ENCODE measurements around the gene CNGB1.
"Not testable (repeated sequence)": the region's sequence is repeated elsewhere in the genome, so short reads cannot be mapped to it uniquely, and the experiment has no call there.

Gene CNGB1

DNA sequence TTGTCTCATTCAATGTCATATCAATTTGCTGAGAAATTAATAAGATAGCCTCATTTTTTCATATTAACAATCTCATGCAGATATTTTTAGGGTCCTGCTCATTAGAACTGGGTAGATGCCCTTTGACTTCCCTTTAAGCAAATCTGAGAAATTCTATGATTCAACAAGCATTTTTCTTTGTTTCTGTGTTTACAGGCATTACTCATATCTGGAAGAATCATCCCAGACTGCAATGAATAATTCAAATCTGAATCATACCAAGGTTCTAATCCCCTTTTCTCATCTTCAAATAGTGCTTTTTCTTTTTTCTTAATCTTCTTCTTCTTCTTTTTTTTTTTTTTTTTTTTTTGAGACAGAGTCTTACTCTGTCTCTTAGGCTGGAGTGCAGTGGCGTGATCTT, 99.5 kb downstream of the CNGB1 start:
- Histone ChIP-seq H3K27ac (ENCODE audit: low read length) (no peak overlapping the region), H3K27me3 (ENCODE audit: control insufficient read depth, insufficient read depth, low read length) (no peaks in the 10 kb centered on the region), H3K9me3 (ENCODE audit: control insufficient read depth, low read depth, low read length) (no peaks in the 10 kb centered on the region), H3K4me1 (ENCODE audit: control insufficient read depth, low read depth, low read length) (peaks cover 17% of the 10 kb centered on the region), H3K9ac (ENCODE audit: low read length) (no peak overlapping the region), H3K4me3 (ENCODE audit: low read length) (no peak overlapping the region), H3K36me3 (ENCODE audit: control insufficient read depth, low read depth, low read length) (no peaks in the 10 kb centered on the region)

DNA sequence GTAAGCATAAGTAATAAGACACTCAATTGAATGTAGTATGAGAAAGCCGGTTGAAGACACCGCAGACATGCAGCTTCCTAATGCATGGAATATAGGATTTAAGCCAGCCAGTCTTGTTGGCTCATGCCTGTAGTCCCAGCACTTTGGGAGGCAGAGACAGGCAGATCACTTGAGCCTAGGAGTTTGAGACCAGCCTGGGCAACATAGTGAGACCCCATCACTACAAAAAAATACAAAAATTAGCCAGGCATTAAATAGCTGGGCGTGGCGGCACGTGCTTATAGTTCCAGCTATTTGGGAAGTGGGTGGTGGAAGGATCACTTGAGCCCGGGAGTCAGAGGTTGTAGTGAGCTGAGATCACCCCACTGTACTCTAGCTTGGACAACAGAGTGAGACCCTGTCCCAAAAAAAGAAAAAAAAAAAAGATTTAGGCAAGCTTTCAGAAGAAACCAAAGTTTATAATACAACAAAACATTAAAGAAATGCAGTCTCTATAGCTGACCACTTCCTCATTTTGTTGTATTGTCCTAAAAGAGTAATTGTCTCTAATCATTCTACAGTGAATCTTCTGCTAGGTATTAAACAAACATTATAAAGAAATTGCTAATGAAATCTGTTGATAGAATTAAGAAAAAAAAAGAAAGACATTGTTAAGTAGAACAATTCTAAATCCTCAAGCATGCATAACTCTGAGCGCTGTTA, 100.0 kb downstream of the CNGB1 start:
- no peak overlapping the region for H3K9ac ChIP-seq (ENCODE audit: low read length)
- H3K27ac ChIP-seq (ENCODE audit: low read length) = no peak overlapping the region
- H3K4me1 ChIP-seq (ENCODE audit: control insufficient read depth, low read depth, low read length) = peaks cover 19% of the 10 kb centered on the region
- no peaks in the 10 kb centered on the region for H3K9me3 ChIP-seq (ENCODE audit: control insufficient read depth, low read depth, low read length)
- no peaks in the 10 kb centered on the region for H3K27me3 ChIP-seq (ENCODE audit: control insufficient read depth, insufficient read depth, low read length)
- no peaks in the 10 kb centered on the region for H3K36me3 ChIP-seq (ENCODE audit: control insufficient read depth, low read depth, low read length)
- no peak overlapping the region for H3K4me3 ChIP-seq (ENCODE audit: low read length)

DNA sequence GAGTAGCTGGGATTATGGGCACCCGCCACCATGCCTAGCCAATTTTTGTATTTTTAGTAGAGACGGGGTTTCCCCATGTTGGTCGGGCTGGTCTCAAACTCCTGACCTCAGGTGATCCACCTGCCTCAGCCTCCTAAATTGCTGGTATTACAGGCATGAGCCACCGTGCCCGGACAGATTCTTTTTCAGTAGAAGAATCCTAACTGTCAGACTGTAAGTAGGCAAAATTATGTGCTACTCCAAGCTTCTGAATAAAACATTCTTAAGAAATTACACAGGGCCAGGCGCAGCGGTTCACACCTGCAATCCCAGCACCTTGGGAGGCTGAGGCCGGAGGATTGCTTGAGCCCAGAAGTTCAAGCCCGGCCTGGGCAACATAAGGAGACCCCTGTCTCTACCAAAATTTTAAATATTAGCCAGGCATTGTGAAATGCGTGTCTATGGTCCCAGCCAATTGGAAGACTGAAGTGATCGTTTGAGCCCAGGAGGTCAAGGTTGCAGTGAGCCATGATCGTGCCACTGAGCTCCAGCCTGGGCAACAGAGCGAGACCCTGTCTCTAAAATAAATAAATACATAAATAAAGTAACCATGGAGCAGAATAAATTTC, 101.9 kb downstream of the CNGB1 start:
- Histone ChIP-seq H3K9me3 (ENCODE audit: control insufficient read depth, low read depth, low read length) (no peaks in the 10 kb centered on the region), H3K4me3 (ENCODE audit: low read length) (no peak overlapping the region), H3K27ac (ENCODE audit: low read length) (no peak overlapping the region), H3K36me3 (ENCODE audit: control insufficient read depth, low read depth, low read length) (no peaks in the 10 kb centered on the region), H3K9ac (ENCODE audit: low read length) (no peak overlapping the region), H3K27me3 (ENCODE audit: control insufficient read depth, insufficient read depth, low read length) (no peaks in the 10 kb centered on the region), H3K4me1 (ENCODE audit: control insufficient read depth, low read depth, low read length) (peaks cover 20% of the 10 kb centered on the region)

DNA sequence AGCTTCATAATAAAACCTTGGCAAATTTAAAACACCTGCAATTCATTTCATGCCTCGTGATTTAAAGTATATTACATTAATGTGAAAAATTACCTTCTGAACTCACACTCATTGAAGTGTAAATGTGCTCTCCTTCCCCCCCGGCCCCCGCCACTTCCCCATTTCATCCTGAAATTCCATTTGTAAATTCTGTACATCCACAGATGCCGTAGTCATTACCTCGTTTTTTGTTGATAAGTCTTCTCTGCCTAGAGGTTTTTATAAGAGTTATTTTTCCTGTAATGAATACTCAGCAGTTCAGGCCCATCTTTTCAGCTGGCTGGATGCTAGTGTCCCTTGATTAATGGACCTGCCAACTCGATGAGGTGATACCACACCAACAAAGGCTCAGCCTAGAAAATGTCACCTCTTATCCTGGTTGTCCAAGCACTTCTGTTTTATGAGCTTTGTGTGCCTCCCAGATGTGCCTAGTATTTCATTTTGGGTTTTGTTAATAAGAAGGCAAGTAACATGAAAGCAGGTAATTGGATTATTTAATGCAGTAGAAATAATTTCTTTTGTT, 103.8 kb downstream of the CNGB1 start:
- H3K36me3 ChIP-seq (ENCODE audit: control insufficient read depth, low read depth, low read length) = no peaks in the 10 kb centered on the region
- H3K4me1 ChIP-seq (ENCODE audit: control insufficient read depth, low read depth, low read length) = peaks cover 23% of the 10 kb centered on the region

DNA sequence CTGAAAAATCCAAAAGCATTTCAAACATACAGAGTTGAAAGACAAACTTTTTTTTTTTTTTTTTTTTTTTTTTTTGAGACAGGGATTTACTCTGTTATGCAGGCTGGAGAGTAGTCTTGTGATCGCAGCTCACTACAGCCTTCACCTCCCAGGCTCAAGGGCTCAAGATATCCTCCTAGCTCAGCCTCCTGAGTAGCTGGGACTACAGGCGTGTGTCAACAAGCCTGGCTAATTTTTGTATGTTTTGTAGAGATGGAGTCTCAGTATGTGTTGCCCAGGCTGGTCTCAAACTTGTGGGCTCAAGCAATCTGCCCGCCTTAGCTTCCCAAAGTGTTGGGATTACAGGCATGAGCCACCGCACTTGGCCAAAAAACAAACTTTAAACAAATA, 104.4 kb downstream of the CNGB1 start:
- no peaks in the 10 kb centered on the region for H3K9me3 ChIP-seq (ENCODE audit: control insufficient read depth, low read depth, low read length)
- peaks cover 23% of the 10 kb centered on the region for H3K4me1 ChIP-seq (ENCODE audit: control insufficient read depth, low read depth, low read length)
- no peaks in the 10 kb centered on the region for H3K27me3 ChIP-seq (ENCODE audit: control insufficient read depth, insufficient read depth, low read length)
- H3K36me3 ChIP-seq (ENCODE audit: control insufficient read depth, low read depth, low read length) = no peaks in the 10 kb centered on the region
- no peak overlapping the region for H3K9ac ChIP-seq (ENCODE audit: low read length)
- H3K27ac ChIP-seq (ENCODE audit: low read length) = no peak overlapping the region
- H3K4me3 ChIP-seq (ENCODE audit: low read length) = no peak overlapping the region

More for the DNA sequence above, 103.8 kb downstream of the CNGB1 start:
- H3K9me3 ChIP-seq (ENCODE audit: control insufficient read depth, low read depth, low read length) = no peaks in the 10 kb centered on the region
- H3K4me3 ChIP-seq (ENCODE audit: low read length) = no peak overlapping the region
- no peaks in the 10 kb centered on the region for H3K27me3 ChIP-seq (ENCODE audit: control insufficient read depth, insufficient read depth, low read length)
- no peak overlapping the region for H3K9ac ChIP-seq (ENCODE audit: low read length)
- H3K27ac ChIP-seq (ENCODE audit: low read length) = no peak overlapping the region

DNA sequence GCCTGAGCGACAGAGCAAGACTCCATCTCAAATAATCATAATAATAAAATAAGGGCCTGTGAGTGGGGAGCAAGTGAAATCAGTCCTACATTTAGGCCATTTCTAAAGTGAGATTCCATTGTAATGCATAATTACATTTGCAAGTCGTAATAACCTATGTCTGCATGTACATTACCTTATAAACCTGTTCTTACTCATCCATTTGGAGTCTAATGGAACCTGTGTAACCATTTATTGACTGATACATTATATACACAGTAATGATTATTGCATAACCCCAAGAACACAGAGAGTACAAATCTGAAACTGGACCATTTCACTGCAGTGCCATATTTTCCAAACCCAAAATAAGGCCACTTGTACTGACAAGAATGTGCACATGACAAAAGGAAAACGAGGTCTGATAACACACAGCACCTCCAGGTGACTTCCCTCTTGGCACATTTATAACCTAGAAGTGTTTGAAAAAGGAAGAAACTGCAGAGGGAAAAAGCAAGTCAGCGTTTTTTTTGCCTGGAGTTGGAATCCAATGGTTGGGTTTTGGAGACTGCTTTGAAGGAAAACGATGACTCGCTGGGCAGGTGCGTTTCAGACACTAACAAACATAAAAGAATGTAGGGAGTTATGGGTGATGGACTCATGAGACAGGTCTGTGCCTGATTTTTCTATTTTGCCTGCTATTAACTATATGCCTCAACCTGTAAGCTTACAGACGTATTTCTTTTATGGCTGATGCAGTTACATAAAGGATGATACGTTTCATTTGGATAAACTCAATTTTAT, 105.0 kb downstream of the CNGB1 start:
- H3K4me3 ChIP-seq (ENCODE audit: low read length) = no peak overlapping the region
- no peaks in the 10 kb centered on the region for H3K27me3 ChIP-seq (ENCODE audit: control insufficient read depth, insufficient read depth, low read length)
- H3K36me3 ChIP-seq (ENCODE audit: control insufficient read depth, low read depth, low read length) = no peaks in the 10 kb centered on the region
- no peak overlapping the region for H3K9ac ChIP-seq (ENCODE audit: low read length)
- H3K9me3 ChIP-seq (ENCODE audit: control insufficient read depth, low read depth, low read length) = no peaks in the 10 kb centered on the region
- H3K27ac ChIP-seq (ENCODE audit: low read length) = no peak overlapping the region
- peaks cover 23% of the 10 kb centered on the region for H3K4me1 ChIP-seq (ENCODE audit: control insufficient read depth, low read depth, low read length)

DNA sequence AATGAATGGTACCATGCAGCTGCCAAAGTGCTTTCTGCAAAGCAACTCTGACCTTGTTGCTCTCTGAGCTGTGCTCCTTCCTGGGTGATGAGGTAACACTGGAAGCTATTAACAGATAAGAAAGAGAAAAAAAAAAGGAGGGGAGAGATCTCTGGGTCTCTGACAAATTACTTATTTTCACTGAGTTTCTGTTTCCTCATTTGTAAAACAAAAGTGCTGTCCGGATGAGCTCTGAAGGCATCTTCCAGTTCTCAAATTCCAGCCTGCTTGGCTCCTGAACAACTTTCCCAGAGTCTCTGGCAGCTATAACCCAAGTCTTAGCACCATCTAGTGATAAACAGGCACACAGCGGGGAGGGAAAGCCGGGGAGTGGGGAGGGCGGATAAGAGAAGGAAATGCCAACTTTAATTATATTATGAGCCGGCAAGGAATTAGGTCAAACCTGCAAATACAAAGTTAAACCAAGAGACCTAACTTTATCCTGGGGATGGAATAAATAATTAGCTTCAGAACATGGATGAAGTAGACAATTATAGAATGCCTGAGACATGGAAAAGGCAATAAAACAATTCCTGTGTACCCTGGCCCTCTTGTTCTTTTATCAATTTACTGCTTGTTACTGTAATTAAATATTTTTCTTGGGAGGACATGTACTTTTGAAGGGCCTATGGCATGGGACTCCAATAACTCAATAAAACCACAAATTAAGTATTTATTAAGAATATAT, 107.3 kb downstream of the CNGB1 start:
- Histone ChIP-seq H3K9ac (ENCODE audit: low read length) (no peak overlapping the region), H3K9me3 (ENCODE audit: control insufficient read depth, low read depth, low read length) (no peaks in the 10 kb centered on the region), H3K27me3 (ENCODE audit: control insufficient read depth, insufficient read depth, low read length) (no peaks in the 10 kb centered on the region), H3K4me1 (ENCODE audit: control insufficient read depth, low read depth, low read length) (peaks cover 31% of the 10 kb centered on the region), H3K36me3 (ENCODE audit: control insufficient read depth, low read depth, low read length) (no peaks in the 10 kb centered on the region), H3K4me3 (ENCODE audit: low read length) (no peak overlapping the region), H3K27ac (ENCODE audit: low read length) (no peak overlapping the region)

DNA sequence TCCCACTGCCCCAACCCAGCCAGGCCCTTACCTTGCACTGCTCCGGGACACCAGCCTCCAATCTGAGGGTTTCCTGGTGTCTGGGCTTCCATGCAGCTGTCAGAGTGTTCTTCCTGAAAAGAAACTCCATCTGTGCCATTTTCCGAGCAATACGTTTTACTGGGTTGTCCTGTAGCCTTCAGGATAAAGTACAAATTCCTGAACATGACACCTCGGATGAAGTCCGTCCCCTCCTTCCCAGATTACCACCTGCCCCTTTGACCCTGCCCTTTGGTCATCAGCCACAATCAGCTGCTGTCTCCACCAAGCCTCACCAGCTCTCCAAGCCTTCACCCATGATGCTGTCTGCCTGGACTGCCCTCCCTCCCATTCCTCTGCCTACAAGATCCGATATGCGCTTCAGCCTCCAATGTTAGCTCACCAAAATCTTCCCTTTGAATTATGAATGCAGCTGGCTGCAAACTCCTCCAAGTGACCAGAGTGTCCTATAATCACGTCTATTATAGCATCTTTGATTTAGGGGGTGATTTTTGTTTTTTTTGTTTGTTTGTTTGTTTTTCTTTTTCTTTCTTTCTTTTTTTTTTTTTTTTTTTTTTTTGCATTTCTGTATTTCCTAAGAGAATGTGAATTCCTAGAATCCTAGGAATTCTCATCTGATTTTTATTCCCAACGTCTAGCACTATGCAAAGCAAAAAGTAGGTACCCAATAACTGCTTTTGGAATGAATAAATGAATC, 108.1 kb downstream of the CNGB1 start:
- peaks cover 31% of the 10 kb centered on the region for H3K4me1 ChIP-seq (ENCODE audit: control insufficient read depth, low read depth, low read length)
- H3K27me3 ChIP-seq (ENCODE audit: control insufficient read depth, insufficient read depth, low read length) = no peaks in the 10 kb centered on the region
- no peaks in the 10 kb centered on the region for H3K9me3 ChIP-seq (ENCODE audit: control insufficient read depth, low read depth, low read length)
- no peak overlapping the region for H3K27ac ChIP-seq (ENCODE audit: low read length)
- no peak overlapping the region for H3K4me3 ChIP-seq (ENCODE audit: low read length)
- no peaks in the 10 kb centered on the region for H3K36me3 ChIP-seq (ENCODE audit: control insufficient read depth, low read depth, low read length)
- no peak overlapping the region for H3K9ac ChIP-seq (ENCODE audit: low read length)

DNA sequence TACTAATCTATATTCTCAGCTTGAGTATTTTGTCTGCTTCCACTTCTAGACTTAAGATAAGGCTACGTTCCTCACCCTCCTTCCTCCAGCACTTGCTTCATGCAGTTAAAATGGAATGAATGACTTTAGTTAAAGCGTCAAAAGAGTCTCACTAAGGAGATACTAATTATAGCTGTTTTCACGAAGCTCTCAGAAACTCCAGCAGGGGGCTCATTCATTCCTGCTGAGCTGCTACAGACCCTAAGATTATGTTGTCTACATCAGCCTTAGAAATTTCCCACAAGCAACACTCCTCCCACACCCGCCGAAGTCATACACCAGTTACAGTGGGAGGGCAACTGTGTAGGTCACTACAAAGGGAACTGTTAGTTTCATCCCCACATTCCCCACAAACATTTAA, 111.6 kb downstream of the CNGB1 start:
- Histone ChIP-seq H3K36me3 (ENCODE audit: control insufficient read depth, low read depth, low read length) (no peaks in the 10 kb centered on the region), H3K9me3 (ENCODE audit: control insufficient read depth, low read depth, low read length) (no peaks in the 10 kb centered on the region), H3K9ac (ENCODE audit: low read length) (no peak overlapping the region), H3K4me1 (ENCODE audit: control insufficient read depth, low read depth, low read length) (peaks cover 25% of the 10 kb centered on the region), H3K27me3 (ENCODE audit: control insufficient read depth, insufficient read depth, low read length) (no peaks in the 10 kb centered on the region), H3K4me3 (ENCODE audit: low read length) (no peak overlapping the region), H3K27ac (ENCODE audit: low read length) (no peak overlapping the region)

DNA sequence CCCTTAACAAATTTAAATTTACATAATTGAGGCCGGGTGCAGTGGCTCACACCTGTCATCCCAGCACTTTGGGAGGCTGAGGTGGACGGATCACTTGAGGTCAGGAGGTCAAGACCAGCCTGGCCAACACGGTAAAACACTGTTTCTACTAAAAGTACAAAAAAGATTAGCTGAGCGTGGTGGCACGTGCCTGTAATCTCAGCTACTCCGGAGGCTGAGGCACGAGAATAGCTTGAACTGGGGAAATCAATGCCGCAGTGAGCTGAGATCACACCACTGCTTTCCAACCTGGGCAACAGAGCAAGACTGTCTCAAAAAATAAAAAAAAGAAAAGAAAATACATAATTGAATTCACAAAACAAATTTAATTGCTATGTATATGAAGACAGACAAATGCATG, 112.3 kb downstream of the CNGB1 start:
- H3K27ac ChIP-seq (ENCODE audit: low read length) = no peak overlapping the region
- H3K36me3 ChIP-seq (ENCODE audit: control insufficient read depth, low read depth, low read length) = no peaks in the 10 kb centered on the region
- no peaks in the 10 kb centered on the region for H3K9me3 ChIP-seq (ENCODE audit: control insufficient read depth, low read depth, low read length)
- H3K4me1 ChIP-seq (ENCODE audit: control insufficient read depth, low read depth, low read length) = peaks cover 22% of the 10 kb centered on the region
- H3K4me3 ChIP-seq (ENCODE audit: low read length) = no peak overlapping the region
- no peak overlapping the region for H3K9ac ChIP-seq (ENCODE audit: low read length)
- H3K27me3 ChIP-seq (ENCODE audit: control insufficient read depth, insufficient read depth, low read length) = no peaks in the 10 kb centered on the region

DNA sequence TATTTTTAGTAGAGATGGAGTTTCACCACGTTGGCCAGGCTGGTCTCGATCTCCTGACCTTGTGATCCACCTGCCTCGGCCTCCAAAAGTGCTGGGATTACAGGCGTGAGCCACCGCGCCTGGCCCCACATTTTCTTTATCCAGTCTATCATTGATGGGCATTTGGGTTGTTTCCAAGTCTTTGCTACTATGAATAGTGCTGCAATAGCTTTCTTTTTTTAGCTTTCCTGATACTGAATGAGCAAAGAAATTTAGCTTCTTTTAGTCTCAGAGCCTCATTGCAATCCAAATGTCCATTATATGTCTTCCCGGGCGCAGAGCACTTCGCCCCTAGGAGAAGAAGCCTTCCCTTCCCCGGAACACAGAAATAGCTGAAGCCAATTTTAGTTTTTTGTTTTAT, 112.9 kb downstream of the CNGB1 start:
- H3K9me3 ChIP-seq (ENCODE audit: control insufficient read depth, low read depth, low read length); H3K4me3 ChIP-seq (ENCODE audit: low read length); H3K27ac ChIP-seq (ENCODE audit: low read length); H3K9ac ChIP-seq (ENCODE audit: low read length); H3K27me3 ChIP-seq (ENCODE audit: control insufficient read depth, insufficient read depth, low read length); H3K36me3 ChIP-seq (ENCODE audit: control insufficient read depth, low read depth, low read length): not testable (repeated sequence)
- H3K4me1 ChIP-seq (ENCODE audit: control insufficient read depth, low read depth, low read length) = peaks cover 15% of the 10 kb centered on the region
